Measurements from ENCODE around the gene NEURL4. TPM values are rescaled to one million over a fixed set of nuclear protein-coding genes. Genes with fewer than 3 reads are reported as not detected.

The NEURL4 gene
- total RNA-seq, 1 donor from 2014 or later, result 22.6 TPM

DNA sequence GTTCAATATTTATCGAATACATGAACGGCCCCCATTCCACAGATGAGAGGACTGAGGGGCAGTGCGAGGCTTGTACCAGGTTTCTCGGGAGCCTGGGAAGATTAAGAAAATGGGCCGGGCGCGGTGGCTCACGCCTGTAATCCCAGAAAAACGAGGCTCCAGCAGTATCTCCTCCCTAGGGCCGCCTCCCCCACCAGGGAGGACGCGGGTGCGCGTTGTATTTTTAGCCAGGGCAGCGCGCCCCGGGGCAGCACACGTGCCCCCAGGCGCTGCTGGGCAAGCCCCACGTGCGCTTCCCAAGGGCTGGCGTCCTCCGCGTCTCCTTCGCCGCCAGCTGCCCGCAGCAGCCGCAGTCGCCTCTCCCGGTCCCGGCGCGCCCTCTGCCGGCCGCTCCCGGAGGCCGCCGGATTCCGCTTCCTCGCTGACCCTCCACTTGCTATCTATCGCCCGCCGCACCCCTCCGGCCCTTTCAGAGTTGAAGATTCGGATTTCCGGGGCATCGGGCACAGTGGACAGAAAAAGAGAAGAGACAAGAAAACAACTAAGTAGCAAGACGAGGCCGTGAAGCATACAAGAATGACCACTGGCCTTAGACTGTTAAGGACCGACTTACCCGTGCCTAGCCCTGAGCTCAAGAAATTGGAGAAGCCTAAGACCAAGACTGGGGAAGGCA is 32.8 kb downstream of the NEURL4 start:
- DNase-seq (ENCODE audit: extremely low spot score in 2 of 2), result no peak

DNA sequence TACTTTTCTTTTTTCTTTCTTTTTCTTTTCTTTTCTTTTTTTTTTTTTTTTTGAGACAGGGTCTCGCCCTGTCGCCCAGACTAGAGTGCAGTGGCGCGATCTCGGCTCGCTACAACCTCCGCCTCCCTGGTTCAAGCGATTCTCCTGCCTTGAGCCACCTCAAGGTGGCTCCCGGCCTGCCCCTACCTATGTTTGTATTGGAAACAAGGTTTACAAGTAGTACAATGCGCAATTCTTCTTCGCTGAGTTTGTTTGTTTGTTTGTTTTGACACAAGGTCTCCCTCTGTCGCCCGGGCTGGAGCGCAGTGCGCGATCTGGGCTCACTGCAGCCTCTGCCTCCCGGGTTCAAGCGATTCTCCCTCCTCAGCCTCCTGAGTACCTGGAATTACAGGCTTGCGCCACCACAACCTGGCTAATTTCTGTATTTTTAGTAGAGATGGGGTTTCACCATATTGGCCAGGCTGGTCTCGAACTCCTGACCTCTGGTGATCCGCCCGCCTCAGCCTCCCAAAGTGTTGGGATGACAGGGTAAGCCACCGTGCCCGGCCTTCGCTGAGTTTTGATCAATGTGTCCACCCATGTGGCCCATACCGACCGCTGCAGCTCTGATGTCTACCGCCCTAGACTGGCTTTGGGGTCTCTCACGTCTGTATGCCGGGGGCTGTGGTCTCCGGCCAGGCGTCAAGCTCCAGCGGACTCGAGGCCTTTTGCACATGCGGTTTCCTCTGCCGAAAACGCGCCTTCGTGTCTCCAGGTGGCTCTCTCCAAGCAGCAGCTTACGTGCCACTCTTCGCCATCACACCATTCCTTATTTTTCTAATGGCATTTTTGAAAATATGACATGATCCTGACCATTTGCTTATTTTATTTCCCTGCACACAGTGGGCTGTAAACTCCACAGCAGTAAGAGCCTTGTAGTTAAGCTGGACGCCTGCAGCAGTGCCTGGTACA is 33.6 kb downstream of the NEURL4 start:
- H3K4me3 ChIP-seq, result peak overlapping the region; percentile 15 to 28
- H3K27me3 ChIP-seq, result no peaks in the 10 kb centered on the region
- intact Hi-C loops (cut with DNase I), result loop anchor here (2.0 kb wide), 1 partner anchor 15 kb away; the partner anchor contains the start of gene SLC2A4
- peak overlapping the region; percentile 33 for H3K27ac ChIP-seq
- TF ChIP-seq POLR2A (IDR thresholded peaks at IDR 0.05) (no peak), POLR2AphosphoS5 (IDR thresholded peaks at IDR 0.05; ENCODE audit: insufficient read depth in 1 of 2, low read depth in 1 of 2) (no peak)
- TF ChIP-seq, protein P1, sequence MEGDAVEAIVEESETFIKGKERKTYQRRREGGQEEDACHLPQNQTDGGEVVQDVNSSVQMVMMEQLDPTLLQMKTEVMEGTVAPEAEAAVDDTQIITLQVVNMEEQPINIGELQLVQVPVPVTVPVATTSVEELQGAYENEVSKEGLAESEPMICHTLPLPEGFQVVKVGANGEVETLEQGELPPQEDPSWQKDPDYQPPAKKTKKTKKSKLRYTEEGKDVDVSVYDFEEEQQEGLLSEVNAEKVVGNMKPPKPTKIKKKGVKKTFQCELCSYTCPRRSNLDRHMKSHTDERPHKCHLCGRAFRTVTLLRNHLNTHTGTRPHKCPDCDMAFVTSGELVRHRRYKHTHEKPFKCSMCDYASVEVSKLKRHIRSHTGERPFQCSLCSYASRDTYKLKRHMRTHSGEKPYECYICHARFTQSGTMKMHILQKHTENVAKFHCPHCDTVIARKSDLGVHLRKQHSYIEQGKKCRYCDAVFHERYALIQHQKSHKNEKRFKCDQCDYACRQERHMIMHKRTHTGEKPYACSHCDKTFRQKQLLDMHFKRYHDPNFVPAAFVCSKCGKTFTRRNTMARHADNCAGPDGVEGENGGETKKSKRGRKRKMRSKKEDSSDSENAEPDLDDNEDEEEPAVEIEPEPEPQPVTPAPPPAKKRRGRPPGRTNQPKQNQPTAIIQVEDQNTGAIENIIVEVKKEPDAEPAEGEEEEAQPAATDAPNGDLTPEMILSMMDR (IDR thresholded peaks at IDR 0.05), result no peak
- no peak for DNase-seq (ENCODE audit: extremely low spot score in 2 of 2)
- no peaks in the 10 kb centered on the region for H3K9me3 ChIP-seq
- no peaks in the 10 kb centered on the region for H3K36me3 ChIP-seq
- H3K4me1 ChIP-seq, result peaks cover 45% of the 10 kb centered on the region

More for the DNA sequence above, 32.8 kb downstream of the NEURL4 start:
- H3K4me1 ChIP-seq, result peaks cover 45% of the 10 kb centered on the region
- peak overlapping the region in 1 of 2 donors; percentile 15 for H3K4me3 ChIP-seq
- H3K27me3 ChIP-seq, result no peaks in the 10 kb centered on the region
- intact Hi-C loops (cut with DNase I), result loop anchor here (2.0 kb wide), 1 partner anchor 16 kb away; the partner anchor contains the start of gene SLC2A4
- TF ChIP-seq POLR2A (IDR thresholded peaks at IDR 0.05) (no peak), POLR2AphosphoS5 (IDR thresholded peaks at IDR 0.05; ENCODE audit: insufficient read depth in 1 of 2, low read depth in 1 of 2) (peak; percentile 18 to 57)
- TF ChIP-seq, protein P1 (IDR thresholded peaks at IDR 0.05), result peak; percentile 85 to 92 (median 88)
- H3K27ac ChIP-seq, result peak overlapping the region; percentile 33
- no peaks in the 10 kb centered on the region for H3K9me3 ChIP-seq
- no peaks in the 10 kb centered on the region for H3K36me3 ChIP-seq

DNA sequence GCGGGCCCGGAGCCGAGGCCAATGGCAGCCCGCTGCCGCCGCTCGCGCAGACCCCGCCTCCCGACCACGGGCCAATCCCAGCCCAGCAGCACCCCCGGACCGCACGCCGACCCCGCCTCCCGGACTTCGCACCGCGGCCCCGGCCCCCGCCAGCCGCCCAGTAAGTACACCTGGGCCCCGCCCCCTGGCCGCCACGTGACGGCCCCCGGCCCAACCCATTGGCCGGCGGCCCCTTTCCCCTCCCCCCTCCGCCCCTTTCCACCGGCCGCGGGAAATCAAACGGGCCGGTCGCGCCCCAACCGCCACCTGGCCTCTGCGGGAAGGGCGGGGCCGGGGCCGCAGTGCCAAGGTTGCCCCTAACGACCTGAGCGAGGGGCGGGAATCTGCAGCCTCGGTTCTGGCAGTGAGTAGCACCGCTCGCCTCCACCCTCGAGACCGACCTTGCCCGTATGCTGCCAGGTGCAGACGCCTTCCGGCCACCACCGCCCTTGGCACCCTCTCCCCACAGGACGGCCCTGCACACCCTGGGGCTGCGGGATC is 34.5 kb downstream of the NEURL4 start, which contains the start of gene YBX2:
Gene YBX2 (minus strand): TSS at position 26 of the 540 bp plus-strand sequence. CDS start 139 bp downstream, outside the sequence.
- Histone ChIP-seq H3K27ac (peak within 1 kb of the TSS; percentile 33), H3K4me3 (peak within 1 kb of the TSS; percentile 28 to 35), H3K9me3 (no peaks in the 10 kb centered on the region), H3K36me3 (no peaks in the 10 kb centered on the region), H3K4me1 (peaks cover 45% of the 10 kb centered on the region), H3K27me3 (no peaks in the 10 kb centered on the region)
- intact Hi-C loops (cut with DNase I), result no loop called here
- no peak for DNase-seq (ENCODE audit: extremely low spot score in 2 of 2)
- TF ChIP-seq POLR2A (IDR thresholded peaks at IDR 0.05) (no peak), POLR2AphosphoS5 (IDR thresholded peaks at IDR 0.05; ENCODE audit: insufficient read depth in 1 of 2, low read depth in 1 of 2) (no peak)
- TF ChIP-seq, protein P1 (IDR thresholded peaks at IDR 0.05), result no peak

DNA sequence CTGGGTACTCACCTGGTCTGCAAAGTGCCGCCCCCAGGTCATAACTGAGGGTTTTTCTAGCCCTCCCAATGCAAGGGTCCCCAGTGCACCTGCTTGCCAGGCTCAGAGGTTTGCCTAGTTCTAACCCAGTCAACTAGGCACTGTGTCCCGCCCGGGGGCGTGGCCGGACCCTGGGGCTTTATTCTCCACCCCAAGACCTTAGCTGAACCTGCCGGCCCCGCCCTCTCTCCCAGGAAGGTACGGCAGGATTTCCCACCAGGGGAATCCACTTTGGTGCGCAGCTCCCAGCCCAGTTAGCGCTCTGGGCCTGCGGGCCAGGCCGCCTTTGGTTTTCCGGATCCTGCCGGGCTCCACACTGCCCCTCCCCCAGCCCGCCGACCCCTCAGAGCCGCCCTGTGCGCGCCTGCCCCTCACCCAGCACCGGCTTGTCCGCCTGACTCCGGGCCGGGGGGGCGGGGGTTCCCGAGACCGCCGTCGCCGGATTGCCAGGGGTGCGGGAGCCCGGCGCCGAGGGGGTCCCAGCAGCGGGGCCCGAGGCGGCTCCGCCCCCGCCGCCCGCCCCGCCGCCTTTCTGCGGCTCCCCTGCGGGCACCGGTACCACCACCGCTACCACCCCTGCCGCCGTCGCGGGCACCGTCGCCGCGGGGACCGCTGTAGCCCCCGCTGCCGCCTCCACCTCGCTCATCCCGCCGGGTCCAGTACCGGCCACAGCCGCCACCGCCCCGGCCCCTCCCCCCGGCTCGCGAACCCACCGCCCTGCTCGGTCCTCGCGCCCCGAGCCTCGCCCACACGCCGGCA is 35.1 kb downstream of the NEURL4 start:
- Histone ChIP-seq H3K27me3 (no peaks in the 10 kb centered on the region), H3K9me3 (no peaks in the 10 kb centered on the region), H3K4me1 (peaks cover 45% of the 10 kb centered on the region), H3K36me3 (no peaks in the 10 kb centered on the region), H3K4me3 (peak overlapping the region; percentile 28 to 35), H3K27ac (no peak overlapping the region)
- TF ChIP-seq POLR2A (IDR thresholded peaks at IDR 0.05), result no peak
- no peak for TF ChIP-seq POLR2AphosphoS5 (IDR thresholded peaks at IDR 0.05; ENCODE audit: insufficient read depth in 1 of 2, low read depth in 1 of 2)
- TF ChIP-seq, protein P1 (IDR thresholded peaks at IDR 0.05), result no peak
- DNase-seq (ENCODE audit: extremely low spot score in 2 of 2), result no peak
- intact Hi-C loops (cut with DNase I), result no loop called here
